HFFc6 (cell line): ENCODE results near the gene C9orf153. TPM values are rescaled to one million over a fixed set of nuclear protein-coding genes. Genes with fewer than 3 reads are reported as not detected.

Experiments used
- DNase-seq: peaks from one replicate; pipeline ENCODE4 v3.0.0-alpha.2; 2018
- H3K27ac Mint-ChIP-seq: 2 replicates; pipeline ENCODE4 v1.8.0; 2020; ENCODE audit warnings: mild to moderate bottlenecking, mixed read lengths
- H3K27me3 Mint-ChIP-seq: 2 replicates; pipeline ENCODE4 v1.8.0; 2021; ENCODE audit warnings: mild to moderate bottlenecking, moderate library complexity, mixed read lengths; ENCODE audit not compliant: insufficient read depth
- H3K36me3 Mint-ChIP-seq: 2 replicates; pipeline ENCODE4 v1.8.0; 2021; ENCODE audit warnings: low read depth, mixed read lengths
- H3K4me1 Mint-ChIP-seq: 2 replicates; pipeline ENCODE4 v1.8.0; 2020; ENCODE audit warnings: low read depth, mixed read lengths
- H3K4me3 Mint-ChIP-seq: 2 replicates; pipeline ENCODE4 v1.8.0; 2020; ENCODE audit warnings: mild to moderate bottlenecking, moderate library complexity, mixed read lengths
- H3K9me3 Mint-ChIP-seq: 2 replicates; pipeline ENCODE4 v1.8.0; 2020; ENCODE audit warnings: mild to moderate bottlenecking, mixed read lengths
- total RNA-seq, 6 experiments: library from RNA; stranded (reverse); fragmentation: NEBNext Ultra II Directional; extraction: Animal tissue kit (Norgen Biotek cat#: 25700); gene quantifications; 2 replicates in 1 of 6; 3 replicates in 5 of 6; pipeline ENCODE4 v1.2.3, GENCODE V29; 2021
- TF ChIP-seq, protein P1 (sequence below): fragments of 200-600 bp; sonication (generic); IDR thresholded peaks from 2 replicates; pipeline ENCODE4 v1.5.0; 2021; ENCODE audit warnings: antibody characterized with exemption, mild to moderate bottlenecking

C9orf153 gene
- total RNA-seq, 6 experiments from 2014 or later, result not detected

GRCh38 chr9:86175223-86175622, 84.2 kb downstream of the C9orf153 start:
- no peaks in the 10 kb centered on the region for H3K36me3 Mint-ChIP-seq

More at GRCh38 chr9:86175223-86175622, 84.2 kb downstream of the C9orf153 start:
- peaks cover 6% of the 10 kb centered on the region; the same call in 1 of the 2 replicates for H3K4me1 Mint-ChIP-seq
- H3K4me3 Mint-ChIP-seq, result no peak overlapping the region
- peaks cover 5% of the 10 kb centered on the region for H3K27me3 Mint-ChIP-seq
- H3K27ac Mint-ChIP-seq, result no peak overlapping the region
- H3K9me3 Mint-ChIP-seq, result no peaks in the 10 kb centered on the region
- TF ChIP-seq, protein P1, sequence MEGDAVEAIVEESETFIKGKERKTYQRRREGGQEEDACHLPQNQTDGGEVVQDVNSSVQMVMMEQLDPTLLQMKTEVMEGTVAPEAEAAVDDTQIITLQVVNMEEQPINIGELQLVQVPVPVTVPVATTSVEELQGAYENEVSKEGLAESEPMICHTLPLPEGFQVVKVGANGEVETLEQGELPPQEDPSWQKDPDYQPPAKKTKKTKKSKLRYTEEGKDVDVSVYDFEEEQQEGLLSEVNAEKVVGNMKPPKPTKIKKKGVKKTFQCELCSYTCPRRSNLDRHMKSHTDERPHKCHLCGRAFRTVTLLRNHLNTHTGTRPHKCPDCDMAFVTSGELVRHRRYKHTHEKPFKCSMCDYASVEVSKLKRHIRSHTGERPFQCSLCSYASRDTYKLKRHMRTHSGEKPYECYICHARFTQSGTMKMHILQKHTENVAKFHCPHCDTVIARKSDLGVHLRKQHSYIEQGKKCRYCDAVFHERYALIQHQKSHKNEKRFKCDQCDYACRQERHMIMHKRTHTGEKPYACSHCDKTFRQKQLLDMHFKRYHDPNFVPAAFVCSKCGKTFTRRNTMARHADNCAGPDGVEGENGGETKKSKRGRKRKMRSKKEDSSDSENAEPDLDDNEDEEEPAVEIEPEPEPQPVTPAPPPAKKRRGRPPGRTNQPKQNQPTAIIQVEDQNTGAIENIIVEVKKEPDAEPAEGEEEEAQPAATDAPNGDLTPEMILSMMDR, result no peak
- no peak for DNase-seq

Other genes starting within 250 kb of the C9orf153 start
- 10 to 100 TPM; 24.0 to 36.6 (median 25.0) TPM for gene GOLM1, start 160.1 kb downstream of the C9orf153 start, total RNA-seq
- 10 to 100 TPM; 20.2 to 29.5 (median 25.7) TPM for gene ISCA1, start 22.9 kb upstream of the C9orf153 start, total RNA-seq
- 10 to 100 TPM; 17.8 to 23.9 (median 19.2) TPM for gene TUT7, start 94.8 kb upstream of the C9orf153 start, total RNA-seq